GM12865 (cell line): ENCODE data around the gene ZNF215.
"Not testable (repeated sequence)": the region's sequence is repeated elsewhere in the genome, so short reads cannot be mapped to it uniquely, and the experiment has no call there.

Experiments
- DNase-seq: peaks from one replicate; pipeline ENCODE4 v3.0.0; 2010; ENCODE audit warnings: low read depth
- H3K4me3 ChIP-seq: 2 replicates; pipeline ENCODE4 v1.5.1; 2011; ENCODE audit warnings: mild to moderate bottlenecking, low read depth, low read length, control low read depth
- TF ChIP-seq, protein P1 (sequence below): IDR thresholded peaks from 2 replicates; pipeline ENCODE4 v1.5.1; 2011; ENCODE audit warnings: low read length, control low read depth, low read depth, inconsistent platforms; ENCODE audit not compliant: insufficient read depth; ENCODE audit errors: missing control alignments

The ZNF215 gene

DNA sequence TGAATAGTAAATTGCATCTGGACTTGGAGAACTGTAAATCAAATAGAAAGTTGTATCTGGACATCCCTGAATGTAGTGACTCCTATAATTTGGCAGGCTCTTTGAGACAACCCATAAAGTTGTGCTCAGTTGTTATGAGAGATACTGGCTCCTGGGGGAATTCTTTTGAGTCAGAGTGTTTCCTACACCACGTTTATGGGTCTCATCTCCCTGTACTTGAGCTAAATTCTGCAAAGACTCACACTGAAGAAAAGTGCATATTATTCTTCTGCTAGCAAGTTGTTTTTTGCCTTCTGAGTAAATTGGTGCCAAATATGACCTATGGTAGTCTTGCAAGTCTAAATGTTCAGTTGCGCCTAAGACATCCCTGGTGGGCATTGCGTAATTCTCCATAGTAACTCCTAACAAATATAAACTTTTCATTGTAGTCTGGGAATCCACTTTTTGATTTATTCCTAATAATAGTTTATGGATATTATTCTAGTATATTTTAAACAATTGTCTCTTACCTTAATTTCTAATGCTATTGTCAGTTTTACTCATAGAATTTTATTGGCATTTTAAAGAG lies 5.0 kb downstream of the ZNF215 start:
- no peak overlapping the region for H3K4me3 ChIP-seq
- TF ChIP-seq, protein P1, sequence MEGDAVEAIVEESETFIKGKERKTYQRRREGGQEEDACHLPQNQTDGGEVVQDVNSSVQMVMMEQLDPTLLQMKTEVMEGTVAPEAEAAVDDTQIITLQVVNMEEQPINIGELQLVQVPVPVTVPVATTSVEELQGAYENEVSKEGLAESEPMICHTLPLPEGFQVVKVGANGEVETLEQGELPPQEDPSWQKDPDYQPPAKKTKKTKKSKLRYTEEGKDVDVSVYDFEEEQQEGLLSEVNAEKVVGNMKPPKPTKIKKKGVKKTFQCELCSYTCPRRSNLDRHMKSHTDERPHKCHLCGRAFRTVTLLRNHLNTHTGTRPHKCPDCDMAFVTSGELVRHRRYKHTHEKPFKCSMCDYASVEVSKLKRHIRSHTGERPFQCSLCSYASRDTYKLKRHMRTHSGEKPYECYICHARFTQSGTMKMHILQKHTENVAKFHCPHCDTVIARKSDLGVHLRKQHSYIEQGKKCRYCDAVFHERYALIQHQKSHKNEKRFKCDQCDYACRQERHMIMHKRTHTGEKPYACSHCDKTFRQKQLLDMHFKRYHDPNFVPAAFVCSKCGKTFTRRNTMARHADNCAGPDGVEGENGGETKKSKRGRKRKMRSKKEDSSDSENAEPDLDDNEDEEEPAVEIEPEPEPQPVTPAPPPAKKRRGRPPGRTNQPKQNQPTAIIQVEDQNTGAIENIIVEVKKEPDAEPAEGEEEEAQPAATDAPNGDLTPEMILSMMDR: no peak
- no peak for DNase-seq

DNA sequence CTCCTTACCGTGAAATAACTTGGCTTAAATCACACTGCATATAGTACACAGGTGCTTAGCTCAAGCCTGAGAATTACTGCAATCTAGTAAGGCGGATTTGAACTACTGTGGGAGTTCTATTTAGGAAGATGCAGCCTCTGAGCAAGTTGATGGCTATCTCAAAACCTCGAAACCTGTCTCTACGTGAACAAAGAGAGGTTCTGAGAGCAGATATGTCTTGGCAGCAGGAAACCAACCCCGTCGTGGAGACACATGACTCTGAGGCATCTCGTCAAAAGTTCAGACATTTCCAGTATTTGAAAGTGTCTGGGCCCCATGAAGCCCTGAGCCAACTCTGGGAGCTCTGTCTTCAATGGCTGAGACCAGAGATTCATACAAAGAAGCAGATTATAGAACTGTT lies 5.9 kb downstream of the ZNF215 start:
- DNase-seq: no peak
- H3K4me3 ChIP-seq: no peak overlapping the region
- TF ChIP-seq, protein P1: no peak

DNA sequence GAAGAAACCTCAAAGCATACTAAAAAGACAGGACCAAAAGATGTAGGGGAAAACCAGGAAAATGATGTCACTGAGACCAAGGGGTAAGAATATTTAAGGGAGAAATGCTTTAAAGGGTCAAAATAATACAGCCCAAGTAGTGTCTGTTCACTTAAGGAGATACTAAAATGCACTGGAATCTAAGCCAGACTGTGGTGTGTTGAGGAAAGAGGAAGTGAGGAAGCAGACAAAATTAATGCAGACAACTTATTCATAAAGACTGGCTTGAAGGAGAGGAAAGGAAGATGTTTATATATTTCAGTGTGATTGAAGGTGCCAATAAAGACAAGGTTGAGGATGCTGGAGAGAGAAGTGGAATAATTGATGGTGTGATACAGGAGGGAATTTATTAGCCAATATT lies 15.7 kb downstream of the ZNF215 start:
- DNase-seq: no peak
- no peak overlapping the region for H3K4me3 ChIP-seq
- TF ChIP-seq, protein P1: no peak

DNA sequence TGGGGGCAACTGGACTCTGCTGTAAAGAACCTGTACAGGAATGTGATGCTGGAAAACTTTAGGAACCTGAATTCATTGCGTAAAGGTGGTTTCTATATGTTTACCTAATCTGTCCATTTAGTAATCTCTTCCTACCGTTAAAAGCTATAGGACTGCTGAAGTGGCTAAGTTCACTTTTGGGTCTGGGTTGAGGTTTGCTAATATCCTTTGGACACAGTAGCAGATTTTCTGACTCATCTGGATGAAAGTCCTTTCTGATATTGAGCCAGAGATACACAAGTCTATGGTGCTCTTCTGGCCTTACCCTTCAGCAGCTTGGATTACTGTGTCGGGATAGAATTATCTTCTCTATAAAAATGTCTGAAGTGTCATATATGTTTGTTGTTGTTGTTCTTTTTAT lies 16.9 kb downstream of the ZNF215 start:
- no peak for DNase-seq
- TF ChIP-seq, protein P1: no peak
- no peak overlapping the region for H3K4me3 ChIP-seq

DNA sequence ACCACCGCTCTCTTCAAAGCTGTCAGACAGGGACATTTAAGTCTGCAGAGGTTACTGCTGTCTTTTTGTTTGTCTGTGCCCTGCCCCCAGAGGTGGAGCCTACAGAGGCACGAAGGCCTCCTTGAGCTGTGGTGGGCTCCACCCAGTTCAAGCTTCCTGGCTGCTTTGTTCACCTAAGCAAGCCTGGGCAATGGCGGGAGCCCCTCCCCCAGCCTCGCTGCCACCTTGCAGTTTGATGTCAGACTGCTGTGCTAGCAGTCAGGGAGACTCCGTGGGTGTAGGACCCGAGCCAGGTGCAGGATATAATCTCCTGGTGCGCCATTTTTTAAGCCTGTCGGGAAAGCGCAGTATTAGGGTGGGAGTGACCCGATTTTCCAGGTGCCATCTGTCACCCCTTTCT lies 28.0 kb downstream of the ZNF215 start:
- not testable (repeated sequence) for H3K4me3 ChIP-seq, DNase-seq

DNA sequence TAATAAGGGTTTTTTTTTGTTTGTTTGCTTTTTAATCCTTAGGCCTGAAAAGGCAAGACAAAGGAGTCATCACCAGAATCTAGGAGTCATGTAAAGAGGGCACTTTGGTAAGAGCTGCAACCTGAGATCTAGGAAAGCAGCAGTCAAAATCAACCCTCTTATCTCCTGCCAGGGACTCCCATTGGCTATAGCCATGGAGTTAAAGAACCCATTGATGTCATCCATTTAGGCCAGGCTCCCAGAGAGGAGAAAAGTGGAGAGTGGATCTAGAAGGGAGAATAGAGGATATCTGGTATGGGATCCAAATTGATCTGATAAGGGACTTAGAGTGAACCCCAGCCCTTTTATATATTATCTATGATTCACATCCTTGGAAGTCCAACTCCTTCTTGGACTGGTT lies 35.9 kb downstream of the ZNF215 start:
- no peak for DNase-seq
- TF ChIP-seq, protein P1: no peak
- no peak overlapping the region for H3K4me3 ChIP-seq

DNA sequence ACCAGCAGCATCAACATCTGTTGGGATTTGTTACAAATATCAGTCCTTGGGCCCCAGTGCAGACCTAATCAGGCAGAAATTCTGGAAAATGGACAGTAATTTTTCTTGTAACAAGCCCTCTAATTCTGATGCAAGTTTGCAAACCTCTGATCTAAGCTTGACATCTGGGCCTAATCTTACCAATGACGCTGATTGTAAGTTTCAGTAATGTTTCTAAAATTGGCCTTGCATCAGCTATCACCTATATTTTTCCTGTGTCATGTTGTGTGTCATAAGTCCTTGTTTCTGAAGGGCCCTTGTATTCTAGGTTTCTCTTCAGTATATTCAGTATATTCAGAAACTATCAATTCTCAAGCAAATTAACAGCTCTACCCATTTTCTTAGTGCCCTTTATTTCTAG lies 36.4 kb downstream of the ZNF215 start:
- DNase-seq: peak; percentile 72
- no peak overlapping the region for H3K4me3 ChIP-seq
- TF ChIP-seq, protein P1: no peak
